Liver (tissue), 9 donors: Measurements from ENCODE around the gene TBL1X. TPM values are rescaled to one million over a fixed set of nuclear protein-coding genes. Genes with fewer than 3 reads are reported as not detected.

Experiments
- DNase-seq: peaks from one replicate; pipeline ENCODE4 v3.0.0-alpha.2; 2017; ENCODE audit warnings: low spot score
- H3K27ac ChIP-seq, 2 donors: one replicate each; pipeline ENCODE4 v1.7.0; 2013; ENCODE audit warnings: inconsistent platforms in 2 of 2, low read length in 2 of 2, control low read depth in 1 of 2, low read depth in 1 of 2, mild to moderate bottlenecking in 1 of 2
- H3K27me3 ChIP-seq, 4 donors: one replicate each; pipeline versions ENCODE4 v1.6.1 to v1.7.0; 2013; ENCODE audit warnings: low read length in 3 of 4, inconsistent platforms in 1 of 4, mild to moderate bottlenecking in 1 of 4, moderate library complexity in 1 of 4; ENCODE audit not compliant: control insufficient read depth in 4 of 4, insufficient read depth in 4 of 4
- H3K36me3 ChIP-seq, 4 donors: one replicate each; pipeline versions ENCODE4 v1.6.1 to v1.7.0; 2013; ENCODE audit warnings: low read length in 3 of 4, mild to moderate bottlenecking in 3 of 4, low read depth in 1 of 4, moderate library complexity in 1 of 4; ENCODE audit not compliant: control insufficient read depth in 4 of 4, insufficient read depth in 3 of 4
- H3K4me1 ChIP-seq, 4 donors: one replicate each; pipeline versions ENCODE4 v1.6.1 to v1.7.0; 2013; ENCODE audit warnings: low read length in 3 of 4, mild to moderate bottlenecking in 3 of 4, moderate library complexity in 1 of 4; ENCODE audit not compliant: control insufficient read depth in 4 of 4, insufficient read depth in 4 of 4
- H3K4me3 ChIP-seq, 3 donors: one replicate each; pipeline versions ENCODE4 v1.6.1 to v1.7.0; 2013; ENCODE audit warnings: low read length in 3 of 3, control low read depth in 1 of 3, low read depth in 1 of 3, mild to moderate bottlenecking in 1 of 3
- H3K9ac ChIP-seq, 2 donors: one replicate each; pipeline ENCODE4 v1.7.0; 2013; ENCODE audit warnings: low read length in 2 of 2, mild to moderate bottlenecking in 2 of 2, moderate library complexity in 2 of 2, control low read depth in 1 of 2, low read depth in 1 of 2
- H3K9me3 ChIP-seq, 4 donors: one replicate each; pipeline versions ENCODE4 v1.6.1 to v1.7.0; 2013; ENCODE audit warnings: low read length in 3 of 4; ENCODE audit not compliant: control insufficient read depth in 4 of 4
- ATF3 ChIP-seq: IDR thresholded peaks from 2 replicates; pipeline ENCODE4 v1.6.1; 2016; ENCODE audit warnings: antibody characterized with exemption
- EGR1 ChIP-seq, 2 donors: IDR thresholded peaks; 2 replicates each; pipeline ENCODE4 v1.6.1; 2016 to 2018; ENCODE audit warnings: antibody characterized with exemption in 2 of 2, low read depth in 2 of 2
- FOXA1 ChIP-seq: IDR thresholded peaks from 2 replicates; pipeline ENCODE4 v1.6.1; 2016; ENCODE audit warnings: antibody characterized with exemption
- FOXA2 ChIP-seq: IDR thresholded peaks from 2 replicates; pipeline ENCODE4 v1.6.1; 2016; ENCODE audit warnings: antibody characterized with exemption
- GABPA ChIP-seq, 2 donors: IDR thresholded peaks in 1 of 2; conservative IDR thresholded peaks in 1 of 2; 2 replicates each; pipeline ENCODE4 v1.6.1; 2016; ENCODE audit warnings: antibody characterized with exemption in 2 of 2, mild to moderate bottlenecking in 1 of 2, moderate library complexity in 1 of 2
- HNF4A ChIP-seq, 2 donors: conservative IDR thresholded peaks; 2 replicates each; pipeline ENCODE4 v1.6.1; 2016; ENCODE audit warnings: antibody characterized with exemption in 2 of 2, mild to moderate bottlenecking in 2 of 2
- HNF4G ChIP-seq: IDR thresholded peaks from 2 replicates; pipeline ENCODE4 v1.6.1; 2016; ENCODE audit warnings: antibody characterized with exemption
- JUND ChIP-seq, 2 donors: IDR thresholded peaks; 2 replicates each; pipeline ENCODE4 v1.6.1; 2016; ENCODE audit warnings: antibody characterized with exemption in 2 of 2
- MAX ChIP-seq: IDR thresholded peaks from 2 replicates; pipeline ENCODE4 v1.6.1; 2016; ENCODE audit warnings: antibody characterized with exemption
- NR2F2 ChIP-seq: IDR thresholded peaks from 2 replicates; pipeline ENCODE4 v1.6.1; 2016; ENCODE audit warnings: antibody characterized with exemption
- RAD21 ChIP-seq, 2 donors: IDR thresholded peaks; 2 replicates each; pipeline ENCODE4 v1.6.1; 2016; ENCODE audit warnings: antibody characterized with exemption in 2 of 2, mild to moderate bottlenecking in 2 of 2
- REST ChIP-seq: IDR thresholded peaks from 2 replicates; pipeline ENCODE4 v1.6.1; 2016; ENCODE audit warnings: antibody characterized with exemption, mild to moderate bottlenecking
- TAF1 ChIP-seq: conservative IDR thresholded peaks from 2 replicates; pipeline ENCODE4 v1.6.1; 2016; ENCODE audit warnings: antibody characterized with exemption, mild to moderate bottlenecking
- YY1 ChIP-seq: IDR thresholded peaks from 2 replicates; pipeline ENCODE4 v1.6.1; 2016; ENCODE audit warnings: antibody characterized with exemption, mild to moderate bottlenecking
- ZBTB33 ChIP-seq: IDR thresholded peaks from 2 replicates; pipeline ENCODE4 v1.6.1; 2016; ENCODE audit warnings: antibody characterized with exemption
- WGBS: extraction: QIAGEN DNeasy Blood & Tissue Kit; methylation state at CpG from one replicate; pipeline ENCODE4 v1.1.7; 2013; 5-methylcytosine and 5-hydroxymethylcytosine counted together
- polyA plus RNA-seq, 2 donors: library from polyadenylated mRNA; stranded (reverse) in 1 of 2; unstranded in 1 of 2; fragments of 200-250 nt in 1 of 2; fragments of >200 nt in 1 of 2; fragmentation: Nextera tagmentation in 1 of 2; extraction: Ambion mirVana in 1 of 2; gene quantifications; one replicate each; pipeline versions ENCODE4 v1.2.1 to v1.2.3, GENCODE V29; 2013 to 2015
- total RNA-seq, 2 donors: library from RNA; depleted of rRNA; stranded (reverse); fragments of >200 nt; gene quantifications; one replicate each; pipeline ENCODE4 v1.2.3, GENCODE V29; 2014
- donor health status: healthy.
- donor health status: healthy.
- donor health status: healthy.
- donor health status: healthy.
- donor health status: healthy.

Gene TBL1X
- total and polyA plus RNA-seq, 4 donors: 11.2 to 15.1 (median 11.8) TPM

GRCh38 chrX:9520217-9520590 is 55.3 kb downstream of the TBL1X start:
- DNase-seq: no peak
- 88% methylated on average over 6 of the region's 6 CpGs for WGBS
- H3K27me3 ChIP-seq: no peaks in the 10 kb centered on the region
- no peak overlapping the region for H3K4me3 ChIP-seq
- H3K9ac ChIP-seq: no peak overlapping the region
- no peak for TF ChIP-seq NR2F2
- TF ChIP-seq REST: no peak
- TF ChIP-seq ZBTB33: no peak
- TF ChIP-seq EGR1 (IDR thresholded peaks at IDR 0.05; ENCODE audit: low read depth in 2 of 2): no peak
- no peaks in the 10 kb centered on the region for H3K4me1 ChIP-seq
- H3K27ac ChIP-seq: no peak overlapping the region
- H3K36me3 ChIP-seq: no peaks in the 10 kb centered on the region
- no peaks in the 10 kb centered on the region for H3K9me3 ChIP-seq

- Histone ChIP-seq H3K36me3 (no peaks in the 10 kb centered on the region), H3K9me3 (no peaks in the 10 kb centered on the region), H3K9ac (no peak overlapping the region), H3K4me3 (no peak overlapping the region), H3K4me1 (no peaks in the 10 kb centered on the region), H3K27ac (no peak overlapping the region), H3K27me3 (no peaks in the 10 kb centered on the region)
- TF ChIP-seq HNF4A (conservative IDR thresholded peaks at IDR 0.05) (no peak), REST (no peak), GABPA (IDR thresholded peaks at IDR 0.05 in 1 of 2, conservative IDR thresholded peaks at IDR 0.05 in 1 of 2) (no peak), JUND (IDR thresholded peaks at IDR 0.05) (no peak), ATF3 (no peak), MAX (no peak), RAD21 (IDR thresholded peaks at IDR 0.05) (no peak), FOXA2 (no peak), FOXA1 (no peak), TAF1 (no peak), NR2F2 (no peak), HNF4G (no peak), YY1 (no peak)
- 92% methylated on average over 7 of the region's 7 CpGs for WGBS
- no peak for DNase-seq
Observed at GRCh38 chrX:9522378-9523155, 57.7 kb downstream of the TBL1X start.
